Osteocyte (in vitro differentiated cells): ENCODE measurements around the gene DMPK. TPM values are rescaled to one million over a fixed set of nuclear protein-coding genes. Genes with fewer than 3 reads are reported as not detected.

Experiments
- DNase-seq: peaks from one replicate; pipeline ENCODE4 v3.0.0; 2021; ENCODE audit warnings: mixed read lengths; ENCODE audit not compliant: unreplicated experiment; ENCODE audit errors: extremely low spot score
- H3K27ac Mint-ChIP-seq: one replicate; pipeline ENCODE4 v1.8.0; 2021; ENCODE audit warnings: mild to moderate bottlenecking, mixed read lengths; ENCODE audit not compliant: unreplicated experiment
- H3K27me3 Mint-ChIP-seq: one replicate; pipeline ENCODE4 v1.8.0; 2021; ENCODE audit warnings: mixed read lengths; ENCODE audit not compliant: unreplicated experiment
- H3K36me3 Mint-ChIP-seq: one replicate; pipeline ENCODE4 v1.8.0; 2021; ENCODE audit warnings: mixed read lengths; ENCODE audit not compliant: unreplicated experiment
- H3K4me1 Mint-ChIP-seq: one replicate; pipeline ENCODE4 v1.8.0; 2021; ENCODE audit warnings: mixed read lengths; ENCODE audit not compliant: unreplicated experiment
- H3K4me3 Mint-ChIP-seq: one replicate; pipeline ENCODE4 v1.8.0; 2021; ENCODE audit warnings: mild to moderate bottlenecking, moderate library complexity, mixed read lengths; ENCODE audit not compliant: unreplicated experiment
- H3K9me3 Mint-ChIP-seq: one replicate; pipeline ENCODE4 v1.8.0; 2021; ENCODE audit warnings: mixed read lengths; ENCODE audit not compliant: unreplicated experiment
- CTCF ChIP-seq: fragments of 200-600 bp; sonication (generic); IDR thresholded peaks from 2 replicates; pipeline ENCODE4 v1.5.0; 2021; ENCODE audit warnings: antibody characterized with exemption, mild to moderate bottlenecking, moderate library complexity
- total RNA-seq: library from RNA; stranded (reverse); gene quantifications from 2 replicates; pipeline ENCODE4 v1.2.1, GENCODE V29; 2021

Gene DMPK
- total RNA-seq, 1 donor from 2014 or later, result 86.9 TPM

GRCh38 chr19:45798995-45799517 lies 16.8 kb upstream of the DMPK start:
- Mint-ChIP-seq H3K4me1 (peaks cover 11% of the 10 kb centered on the region), H3K36me3 (no peaks in the 10 kb centered on the region), H3K27me3 (no peaks in the 10 kb centered on the region), H3K4me3 (no peak overlapping the region), H3K9me3 (no peaks in the 10 kb centered on the region), H3K27ac (peak overlapping the region; percentile 57)
- peak; percentile 90 for DNase-seq
- TF ChIP-seq CTCF, result peak; percentile 84

- Mint-ChIP-seq H3K27ac (no peak overlapping the region), H3K36me3 (no peaks in the 10 kb centered on the region), H3K4me3 (no peak overlapping the region), H3K9me3 (no peaks in the 10 kb centered on the region), H3K27me3 (no peaks in the 10 kb centered on the region), H3K4me1 (peaks cover 30% of the 10 kb centered on the region)
- no peak for DNase-seq
- no peak for TF ChIP-seq CTCF
Observed at GRCh38 chr19:45794627-45795026, 12.3 kb upstream of the DMPK start.

GRCh38 chr19:45793876-45794275 lies 11.6 kb upstream of the DMPK start:
- Mint-ChIP-seq H3K4me3 (no peak overlapping the region), H3K27me3 (no peaks in the 10 kb centered on the region), H3K27ac (peak overlapping the region; percentile 63), H3K9me3 (no peaks in the 10 kb centered on the region), H3K4me1 (peaks cover 26% of the 10 kb centered on the region), H3K36me3 (peaks cover 6% of the 10 kb centered on the region)
- no peak for TF ChIP-seq CTCF
- DNase-seq, result no peak

- no peaks in the 10 kb centered on the region for H3K27me3 Mint-ChIP-seq
- H3K4me3 Mint-ChIP-seq, result peak overlapping the region; percentile 33
- peaks cover 7% of the 10 kb centered on the region for H3K36me3 Mint-ChIP-seq
- no peak for TF ChIP-seq CTCF
- H3K9me3 Mint-ChIP-seq, result no peaks in the 10 kb centered on the region
- H3K27ac Mint-ChIP-seq, result peak overlapping the region; percentile 90
- peaks cover 22% of the 10 kb centered on the region for H3K4me1 Mint-ChIP-seq
- no peak for DNase-seq
Observed at GRCh38 chr19:45793178-45793564, 10.9 kb upstream of the DMPK start.

- Mint-ChIP-seq H3K27ac (peak within 1 kb of the TSS; percentile 90), H3K4me3 (peak within 1 kb of the TSS; percentile 91), H3K36me3 (peaks cover 10% of the 10 kb centered on the region), H3K4me1 (peaks cover 20% of the 10 kb centered on the region), H3K27me3 (no peaks in the 10 kb centered on the region), H3K9me3 (no peaks in the 10 kb centered on the region)
- TF ChIP-seq CTCF, result no peak
- DNase-seq, result peak; percentile 100
Observed at GRCh38 chr19:45792470-45793177, 10.3 kb upstream of the DMPK start, which contains the start of gene DMWD. DMWD (minus strand) TSS chr19:45792845; CDS start chr19:45792756, 89 bp downstream.
